SU-DHL-6 (cell line): Measurements from ENCODE around the gene MGMT.

Experiments used
- CTCF ChIP-seq: fragments of 200-600 bp; sonication (generic); IDR thresholded peaks from one replicate; pipeline ENCODE4 v1.5.1; 2017; ENCODE audit warnings: antibody characterized with exemption, mild to moderate bottlenecking, low read length, moderate library complexity; ENCODE audit not compliant: insufficient read depth, poor library complexity, severe bottlenecking
- EZH2phosphoT487 ChIP-seq: fragments of 200-600 bp; sonication (generic), shearing (Covaris generic); conservative IDR thresholded peaks from 2 replicates; pipeline ENCODE4 v1.6.1; 2018; ENCODE audit warnings: mild to moderate bottlenecking, antibody characterized with exemption, low read length, moderate library complexity, mixed read lengths

DNA sequence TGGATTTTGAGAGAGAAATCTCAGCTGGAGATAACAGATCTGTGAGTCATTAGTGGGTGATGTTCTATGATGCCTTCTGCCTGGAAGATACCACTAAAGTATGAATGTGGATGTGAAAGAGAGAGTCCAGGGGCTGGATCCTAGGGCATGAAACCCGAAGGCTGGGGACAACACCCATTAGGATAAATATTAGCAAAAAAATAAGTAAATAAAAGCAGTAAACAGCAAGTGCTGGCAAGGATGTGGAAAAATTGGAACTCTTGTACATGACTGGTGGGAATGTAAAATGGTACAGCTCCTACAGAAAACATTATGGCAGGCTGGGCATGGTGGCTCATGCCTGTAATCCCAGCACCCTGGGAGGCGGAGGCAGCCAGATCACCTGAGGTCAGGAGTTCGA is 16.6 kb upstream of the MGMT start:
- TF ChIP-seq CTCF: no peak
- TF ChIP-seq EZH2phosphoT487: no peak
